Effector CD4-positive, alpha-beta T cell (primary cell): ENCODE measurements around the gene BMF.

Experiments
- DNase-seq: peaks from one replicate; pipeline ENCODE4 v3.0.0-alpha.2; 2020

BMF gene

GRCh38 chr15:40047415-40048210, 61.1 kb downstream of the BMF start:
- DNase-seq, result peak; percentile 42

- DNase-seq, result no peak
Observed at GRCh38 chr15:40046721-40047414, 61.8 kb downstream of the BMF start.

GRCh38 chr15:40045572-40046217, 63.0 kb downstream of the BMF start:
- no peak for DNase-seq

DNA sequence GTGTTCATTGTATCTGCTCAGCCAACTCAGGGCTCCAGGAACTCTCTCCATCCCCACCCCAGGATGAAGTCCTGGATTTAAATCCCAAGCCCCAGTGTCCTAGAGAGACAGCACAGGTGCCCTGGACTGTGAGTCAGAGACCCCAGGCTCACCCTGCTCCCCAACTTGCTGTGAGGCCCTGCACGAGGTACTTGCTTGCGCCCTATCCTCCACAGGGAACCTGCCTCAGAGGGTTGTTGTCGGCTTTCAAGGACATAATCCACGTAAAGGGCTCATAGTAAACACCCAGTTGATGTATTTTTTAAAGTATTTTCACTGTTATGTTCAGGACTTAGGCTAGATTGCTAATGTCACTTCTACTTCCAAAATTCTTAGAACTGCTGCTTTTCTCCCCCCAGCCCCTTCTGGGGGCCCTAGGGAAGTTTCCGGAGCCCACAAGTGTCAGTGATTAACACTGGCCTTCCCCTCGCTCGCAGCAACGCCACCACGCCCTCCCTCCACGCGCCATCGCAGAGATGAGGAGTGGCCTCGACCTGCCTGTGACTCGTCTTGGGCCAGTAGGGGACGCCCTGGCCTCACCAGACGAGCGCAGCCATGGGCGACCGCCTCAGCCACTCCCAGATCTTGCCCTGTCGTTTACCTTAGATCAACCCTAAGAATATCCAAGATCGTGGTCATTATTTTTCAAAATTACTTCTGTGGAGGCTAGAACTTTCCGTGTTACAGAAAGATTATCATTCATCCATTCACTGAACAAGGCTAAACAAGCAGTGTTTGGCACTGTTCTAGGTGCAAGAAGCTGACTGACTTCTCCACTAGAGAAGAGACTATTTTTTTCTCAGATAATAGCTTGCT, 63.7 kb downstream of the BMF start:
- peak; percentile 71 for DNase-seq

DNA sequence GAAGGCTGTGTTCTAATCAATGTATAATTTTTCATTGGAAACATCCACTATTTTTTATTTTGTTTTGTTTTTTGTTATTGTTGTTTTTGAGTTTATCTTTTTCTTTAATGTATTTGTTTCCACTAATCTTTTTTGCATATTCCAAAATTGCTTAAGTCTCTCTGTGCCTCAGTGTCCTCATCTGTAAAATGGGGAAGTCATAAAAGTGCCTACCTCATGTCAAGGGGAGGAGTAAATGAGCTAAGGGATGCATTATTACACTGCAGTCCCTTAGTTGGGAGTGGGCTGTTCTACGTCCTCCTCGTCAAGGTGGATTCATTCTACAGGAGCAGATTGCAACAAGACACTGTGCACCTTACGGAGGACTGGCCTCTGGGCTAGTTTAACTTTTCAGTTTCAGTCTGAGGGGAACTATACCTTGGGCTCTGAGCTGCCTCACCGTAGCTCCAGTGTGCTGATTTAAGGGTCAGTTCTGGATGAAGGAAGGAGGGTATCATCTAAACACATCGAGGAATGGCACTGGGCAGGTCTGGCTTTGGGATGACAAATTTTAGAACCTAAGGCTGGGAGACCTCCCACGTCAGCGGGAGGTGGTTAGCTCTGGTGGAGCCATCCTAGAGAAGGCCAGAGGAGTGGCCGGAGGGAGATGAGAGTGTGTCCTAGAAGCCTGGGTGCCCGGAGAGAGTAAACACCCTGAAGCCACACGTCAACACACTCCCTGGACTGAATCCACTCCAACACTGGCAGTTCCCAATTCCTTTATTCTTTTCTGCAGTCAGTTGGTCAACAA, 64.6 kb downstream of the BMF start:
- no peak for DNase-seq

GRCh38 chr15:40042791-40043320, 65.8 kb downstream of the BMF start:
- DNase-seq, result no peak

GRCh38 chr15:40040770-40041169, 67.9 kb downstream of the BMF start:
- no peak for DNase-seq

- no peak for DNase-seq
Observed at GRCh38 chr15:40040293-40040635, 68.4 kb downstream of the BMF start.

- DNase-seq, result peak; percentile 89
Observed at GRCh38 chr15:40038638-40039543, 69.8 kb downstream of the BMF start, which contains the start of gene SRP14. Gene SRP14 (minus strand): TSS chr15:40039181. CDS start chr15:40039116, 65 bp downstream.

GRCh38 chr15:40038275-40038637, 70.4 kb downstream of the BMF start:
- no peak for DNase-seq
